HepG2 (cell line): ENCODE data around the gene HOXA6.

Experiments
- ATF2 ChIP-seq: sonication (generic); formaldehyde crosslinking; IDR thresholded peaks from 2 replicates; pipeline ENCODE4 v1.4.0; 2020; ENCODE audit warnings: missing genetic modification reagents
- ATF7 ChIP-seq, 2 experiments: fragments of 450-650 bp in 1 of 2; sonication (generic) in 1 of 2; formaldehyde crosslinking in 1 of 2; IDR thresholded peaks; 2 replicates each; pipeline versions ENCODE4 v1.4.0 to v1.6.1; 2016 to 2020; ENCODE audit warnings: antibody characterized with exemption in 1 of 2, mild to moderate bottlenecking in 1 of 2, missing genetic modification reagents in 1 of 2
- CTCF ChIP-seq: sonication (generic); formaldehyde crosslinking; IDR thresholded peaks from 2 replicates; pipeline ENCODE4 v1.5.0; 2020; ENCODE audit warnings: mild to moderate bottlenecking, missing genetic modification reagents, moderate library complexity
- EZH2 ChIP-seq: conservative IDR thresholded peaks from 2 replicates; pipeline ENCODE4 v1.6.1; 2012; ENCODE audit warnings: mild to moderate bottlenecking, low read depth, low read length, moderate library complexity
- GABPA ChIP-seq, 2 experiments: IDR thresholded peaks; 2 replicates each; pipeline ENCODE4 v1.6.1; 2011 to 2016; ENCODE audit warnings: low read depth in 2 of 2, low read length in 1 of 2, missing biosample characterization in 1 of 2, missing genetic modification characterization in 1 of 2
- GTF2F1 ChIP-seq: fragments of 150-350 bp; IDR thresholded peaks from 2 replicates; pipeline ENCODE4 v1.6.1; 2014; ENCODE audit warnings: low read length
- HBP1 ChIP-seq: IDR thresholded peaks from 2 replicates; pipeline ENCODE4 v1.6.1; 2016; ENCODE audit warnings: low read depth, control low read depth
- HNRNPK ChIP-seq: fragments of 200-400 bp; formaldehyde crosslinking; IDR thresholded peaks from 2 replicates; pipeline ENCODE4 v1.6.1; 2018; ENCODE audit warnings: low read length, low read depth, moderate library complexity, mild to moderate bottlenecking; ENCODE audit not compliant: poor library complexity, severe bottlenecking
- POLR2A ChIP-seq, 2 experiments: IDR thresholded peaks; 2 replicates each; pipeline ENCODE4 v1.6.1; 2011; ENCODE audit warnings: low read depth in 2 of 2, low read length in 2 of 2, mild to moderate bottlenecking in 1 of 2, moderate library complexity in 1 of 2; ENCODE audit not compliant: insufficient read depth in 1 of 2
- SETDB1 ChIP-seq: sonication (generic); formaldehyde crosslinking; IDR thresholded peaks from 2 replicates; pipeline ENCODE4 v1.5.1; 2020; ENCODE audit warnings: missing genetic modification reagents, mild to moderate bottlenecking, borderline replicate concordance
- U2AF1 ChIP-seq: fragments of 200-400 bp; formaldehyde crosslinking; optimal IDR thresholded peaks from 2 replicates; pipeline ENCODE3; 2017; ENCODE audit warnings: mild to moderate bottlenecking, low read depth, low read length
- ZNF468 ChIP-seq: sonication (generic); formaldehyde crosslinking; IDR thresholded peaks from 2 replicates; pipeline ENCODE4 v1.8.0; 2022; ENCODE audit warnings: mild to moderate bottlenecking, moderate library complexity, missing genetic modification reagents
- ZZZ3 ChIP-seq: sonication (generic); formaldehyde crosslinking; IDR thresholded peaks from 2 replicates; pipeline ENCODE4 v1.4.0; 2020; ENCODE audit warnings: missing genetic modification reagents, mild to moderate bottlenecking, borderline replicate concordance
- TF ChIP-seq, protein P1 (sequence below): sonication (generic); formaldehyde crosslinking; IDR thresholded peaks from 2 replicates; pipeline ENCODE4 v1.5.0; 2020; ENCODE audit warnings: mild to moderate bottlenecking, low read depth, missing genetic modification reagents, borderline replicate concordance

DNA sequence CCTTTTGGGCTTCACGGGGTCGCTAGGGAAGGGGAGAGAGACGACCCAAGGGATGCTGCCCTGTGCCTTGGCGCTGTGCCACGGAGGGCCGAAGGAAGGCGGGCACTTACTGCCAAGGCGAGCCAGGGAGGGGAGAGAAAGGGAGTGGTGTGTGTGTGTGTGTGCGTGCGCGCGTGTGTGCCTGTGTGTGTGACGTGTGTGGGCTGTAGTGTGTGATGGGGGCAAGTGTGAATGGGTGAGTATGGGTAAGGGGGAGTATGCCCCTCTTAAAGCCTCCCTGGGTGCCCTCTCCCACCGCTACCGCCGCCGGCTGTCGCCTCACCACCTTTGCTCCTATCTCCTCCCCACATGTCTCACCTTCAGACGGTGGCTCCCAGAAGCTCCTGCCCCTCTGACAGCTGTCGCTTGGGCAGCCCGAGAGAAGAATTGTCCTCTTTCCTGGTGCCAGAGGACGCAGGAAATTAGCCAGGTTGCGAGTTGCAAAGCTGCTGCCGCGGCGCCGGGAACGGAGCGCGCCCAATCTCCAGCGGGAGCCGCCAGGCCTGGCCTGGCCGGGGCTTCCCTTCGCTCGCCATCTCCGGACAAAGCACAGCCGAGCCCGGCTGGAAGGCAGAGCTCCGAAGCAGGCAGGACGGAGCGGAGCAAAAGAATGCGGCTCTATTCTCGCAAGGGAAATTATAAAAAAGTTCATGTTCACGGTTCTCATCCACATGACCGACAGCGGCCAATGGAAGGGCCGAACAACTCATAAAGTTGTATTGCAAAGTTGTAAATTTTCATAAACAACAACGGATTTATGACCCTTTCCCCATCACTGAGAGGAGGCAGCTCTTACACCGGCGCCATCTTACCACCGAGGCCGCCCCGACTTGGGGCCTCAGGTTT is 4.6 kb upstream of the HOXA6 start, which contains the start of gene HOXA3:
- TF ChIP-seq ATF2 (CRISPR knock-in tag) (no peak), GTF2F1 (no peak), ZNF468 (CRISPR knock-in tag) (no peak), HBP1 (CRISPR knock-in tag) (no peak), ATF7 (IDR thresholded peaks at IDR 0.05) (no peak), ATF7 (CRISPR knock-in tag; IDR thresholded peaks at IDR 0.05) (no peak), EZH2 (no peak), ZZZ3 (no peak), POLR2A (IDR thresholded peaks at IDR 0.05; ENCODE audit: insufficient read depth in 1 of 2, low read depth in 2 of 2, low read length in 2 of 2) (no peak), SETDB1 (CRISPR knock-in tag) (no peak), GABPA (IDR thresholded peaks at IDR 0.05; ENCODE audit: low read depth, low read length) (no peak), GABPA (CRISPR knock-in tag; IDR thresholded peaks at IDR 0.05; ENCODE audit: low read depth) (no peak), U2AF1 (no peak), HNRNPK (no peak), CTCF (CRISPR knock-in tag) (no peak)
- TF ChIP-seq, protein P1, sequence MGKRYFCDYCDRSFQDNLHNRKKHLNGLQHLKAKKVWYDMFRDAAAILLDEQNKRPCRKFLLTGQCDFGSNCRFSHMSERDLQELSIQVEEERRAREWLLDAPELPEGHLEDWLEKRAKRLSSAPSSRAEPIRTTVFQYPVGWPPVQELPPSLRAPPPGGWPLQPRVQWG (CRISPR knock-in tag): no peak
